NCI-H2196 treated with DMSO at 0.1 percent for 48 hours (cell line): Measurements from ENCODE around the gene CTXND1.
"Not testable (repeated sequence)": the region's sequence is repeated elsewhere in the genome, so short reads cannot be mapped to it uniquely, and the experiment has no call there.

Experiments
- DNase-seq: peaks from one replicate; lab custom pipeline; 2025; ENCODE audit not compliant: unreplicated experiment; lab: John Stamatoyannopoulos, UW

The CTXND1 gene

GRCh38 chr15:80252121-80252518 is at the start of gene CTXND1:
TSS of gene CTXND1 (minus strand) at chr15:80252213. CDS start at chr15:80201949, 50,264 bp downstream.
- DNase-seq, result no peak

DNA sequence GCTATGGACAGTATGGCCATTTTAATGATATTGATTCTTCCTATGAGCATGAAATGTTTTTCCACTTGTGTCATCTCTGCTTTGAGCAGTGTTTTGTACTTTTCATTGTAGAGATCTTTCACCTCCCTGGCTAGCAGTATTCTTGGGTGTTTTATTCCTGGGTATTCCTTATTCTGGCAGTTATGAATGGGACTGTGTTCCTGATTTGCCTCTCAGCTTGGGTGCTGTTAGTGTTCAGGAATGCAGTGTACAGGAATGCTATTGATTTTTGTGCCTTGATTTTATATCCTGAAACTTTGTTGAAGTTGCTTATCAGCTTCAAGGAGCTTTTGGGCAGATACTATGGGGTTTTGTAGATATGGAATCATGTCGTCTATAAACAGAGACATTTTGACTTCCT is 49.5 kb upstream of the CTXND1 start:
- no peak for DNase-seq

DNA sequence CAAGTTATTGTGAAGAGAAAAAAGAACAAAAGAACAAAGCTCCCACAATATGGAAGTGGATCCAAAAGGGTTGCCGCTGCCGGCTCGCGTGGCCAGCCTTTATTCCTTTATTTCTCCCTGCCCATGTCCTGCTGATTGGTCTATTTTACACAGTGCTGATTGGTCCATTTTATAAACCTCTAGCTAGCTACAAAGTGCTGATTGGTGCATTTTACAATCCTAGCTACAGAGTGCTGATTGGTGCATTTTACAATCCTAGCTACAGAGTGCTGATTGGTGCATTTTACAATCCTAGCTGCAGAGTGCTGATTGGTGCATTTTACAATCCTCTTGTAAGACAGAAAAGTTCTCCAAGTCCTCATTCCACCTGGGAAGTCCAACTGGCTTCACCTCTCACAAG is 43.8 kb upstream of the CTXND1 start:
- DNase-seq, result not testable (repeated sequence)

GRCh38 chr15:80292079-80292478 is 40.1 kb upstream of the CTXND1 start:
- DNase-seq, result no peak

DNA sequence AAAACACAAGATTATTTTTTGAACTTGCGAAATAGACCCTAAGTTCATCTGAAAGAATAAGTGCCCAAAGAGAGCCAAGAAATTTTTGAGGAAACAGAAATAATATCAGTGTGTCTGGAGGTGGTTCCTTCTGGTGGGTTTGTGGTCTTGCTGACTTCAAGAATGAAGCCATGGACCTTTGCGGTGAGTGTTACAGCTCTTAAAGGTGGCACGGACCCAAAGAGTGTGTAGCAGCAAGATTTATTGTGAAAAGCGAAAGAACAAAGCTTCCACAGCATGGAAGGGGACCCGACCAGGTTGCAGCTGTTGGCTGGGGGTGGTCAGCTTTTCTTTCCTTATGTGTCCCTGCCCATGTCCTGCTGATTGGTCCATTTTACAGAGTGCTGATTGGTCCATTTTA is 38.9 kb upstream of the CTXND1 start:
- DNase-seq, result not testable (repeated sequence)

DNA sequence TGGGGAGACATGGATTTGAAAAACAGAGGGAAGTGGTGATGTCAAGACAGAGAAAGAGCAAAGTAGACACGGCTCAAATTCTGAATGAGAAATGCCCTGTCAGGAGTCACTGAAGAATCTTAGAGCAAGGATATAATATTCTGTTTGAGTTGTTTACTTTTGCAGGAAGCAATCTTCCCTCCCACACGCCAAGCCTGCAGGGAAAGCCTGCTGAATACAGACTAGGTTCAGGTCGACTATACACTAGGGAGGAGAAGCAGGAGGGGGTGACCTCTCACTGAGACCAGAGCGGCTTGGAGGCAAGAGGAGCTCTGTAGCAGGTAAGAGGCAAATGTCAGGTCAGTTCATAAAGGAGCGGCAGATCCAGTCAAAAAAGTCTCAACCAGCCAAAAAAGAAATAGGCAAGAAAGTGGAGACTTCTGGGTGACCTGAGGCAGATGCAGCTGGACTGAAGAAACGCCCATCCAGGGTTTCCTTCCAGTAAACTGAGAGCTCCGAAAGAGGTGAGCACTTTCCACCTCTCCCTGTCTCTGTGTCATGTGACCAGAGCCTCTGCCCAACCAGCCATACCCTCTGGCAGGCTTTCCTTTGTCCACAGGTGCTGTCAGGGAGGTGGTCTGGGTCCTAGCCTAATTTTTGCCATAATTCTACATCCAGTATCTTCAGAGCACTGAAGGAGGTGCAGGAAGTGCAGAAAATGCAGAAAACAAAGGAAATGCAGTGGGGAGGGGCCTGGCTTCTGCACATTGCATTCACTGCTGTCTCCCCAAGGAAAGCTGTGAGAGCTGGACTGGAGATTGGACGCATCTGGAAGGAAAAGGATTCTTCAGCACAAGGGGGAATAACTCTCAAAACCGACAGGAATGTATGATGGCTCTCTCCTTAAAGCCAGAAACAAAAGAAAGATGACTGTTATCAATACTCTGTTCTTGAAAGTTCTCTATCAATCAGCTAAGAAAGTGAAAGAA is 37.8 kb upstream of the CTXND1 start:
- DNase-seq, result no peak

GRCh38 chr15:80288131-80288530 is 36.1 kb upstream of the CTXND1 start:
- DNase-seq, result no peak

DNA sequence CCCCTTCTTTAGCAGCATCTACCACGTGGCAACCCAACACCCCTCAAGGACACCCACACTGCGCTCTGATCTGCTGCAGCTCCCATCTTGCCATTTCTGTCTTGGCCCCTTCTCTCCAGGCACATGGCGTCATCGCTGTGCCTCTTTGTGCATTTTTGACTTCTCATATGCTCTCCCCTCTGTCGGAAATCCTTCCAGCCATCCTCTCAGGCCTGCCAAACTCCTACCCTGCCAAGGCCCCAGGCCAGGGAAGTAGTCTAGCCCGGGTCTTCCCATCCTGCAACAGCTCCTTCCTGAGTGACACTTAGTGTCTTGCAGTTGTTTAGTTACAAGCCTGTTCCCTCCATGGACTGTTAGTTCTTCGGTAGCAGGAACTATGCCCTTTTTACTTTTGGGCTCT is 34.0 kb upstream of the CTXND1 start:
- DNase-seq, result no peak

DNA sequence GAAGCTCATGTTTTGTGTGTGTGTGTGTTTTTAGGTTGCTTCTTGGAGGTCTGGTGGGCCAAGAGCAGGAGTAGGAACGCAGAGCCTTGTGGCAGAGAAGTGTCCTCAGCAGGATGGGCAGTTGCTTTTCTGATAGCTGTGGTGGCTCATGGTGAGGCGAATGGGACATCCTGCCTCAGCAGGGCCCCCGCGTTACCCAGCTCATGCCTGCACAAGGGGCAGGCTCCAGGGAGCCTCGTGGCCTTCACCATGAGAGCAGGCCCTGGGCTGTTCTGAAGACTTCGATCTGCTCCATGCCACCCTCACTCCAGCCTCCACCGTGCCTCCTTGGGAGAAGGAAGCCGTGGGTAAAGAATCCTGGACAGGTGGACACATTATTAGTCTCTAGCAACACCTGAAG is 33.4 kb upstream of the CTXND1 start:
- no peak for DNase-seq

- DNase-seq, result no peak
Observed at GRCh38 chr15:80283531-80283930, 31.5 kb upstream of the CTXND1 start.

- DNase-seq, result no peak
Observed at GRCh38 chr15:80277147-80277546, 25.1 kb upstream of the CTXND1 start.

GRCh38 chr15:80275961-80276360 is 23.9 kb upstream of the CTXND1 start:
- DNase-seq, result no peak

DNA sequence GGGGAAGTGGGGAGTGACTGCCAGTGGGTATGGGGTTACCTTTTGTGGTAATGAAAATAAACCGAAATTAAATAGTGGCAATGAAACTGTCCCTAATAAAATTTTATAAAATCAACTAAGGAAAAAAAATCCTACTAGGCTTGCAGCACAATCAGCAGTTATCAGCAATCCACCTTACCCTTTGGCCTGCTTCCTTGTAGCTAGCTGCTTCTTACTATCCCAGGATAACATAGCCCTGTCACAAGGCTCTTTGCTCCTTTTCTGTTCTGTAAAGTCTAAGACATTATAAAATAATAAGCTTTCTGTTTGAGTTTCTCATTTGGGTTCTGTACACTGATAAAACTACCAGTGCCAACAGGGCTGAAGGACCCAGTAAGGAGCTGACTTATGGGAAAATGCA is 23.0 kb upstream of the CTXND1 start:
- no peak for DNase-seq

DNA sequence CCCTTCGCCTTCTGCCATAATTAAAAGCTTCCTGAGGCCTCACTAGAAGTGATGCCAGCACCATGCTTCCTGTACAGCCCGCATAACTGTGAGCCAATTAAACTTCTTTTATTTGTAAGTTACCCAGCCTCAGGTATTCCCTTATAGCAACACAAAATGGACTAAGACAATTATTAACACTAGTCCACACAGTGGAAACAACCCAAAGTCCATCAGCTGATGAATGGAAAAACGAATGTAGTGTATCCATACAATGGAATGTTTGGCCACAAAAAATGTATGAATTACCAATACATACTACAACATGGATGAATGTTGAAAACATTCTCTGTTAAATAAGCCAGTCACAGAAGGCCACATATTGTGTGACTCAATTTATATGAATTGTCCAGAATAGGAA is 22.5 kb upstream of the CTXND1 start:
- no peak for DNase-seq

- DNase-seq, result no peak
Observed at GRCh38 chr15:80272987-80273386, 21.0 kb upstream of the CTXND1 start.

DNA sequence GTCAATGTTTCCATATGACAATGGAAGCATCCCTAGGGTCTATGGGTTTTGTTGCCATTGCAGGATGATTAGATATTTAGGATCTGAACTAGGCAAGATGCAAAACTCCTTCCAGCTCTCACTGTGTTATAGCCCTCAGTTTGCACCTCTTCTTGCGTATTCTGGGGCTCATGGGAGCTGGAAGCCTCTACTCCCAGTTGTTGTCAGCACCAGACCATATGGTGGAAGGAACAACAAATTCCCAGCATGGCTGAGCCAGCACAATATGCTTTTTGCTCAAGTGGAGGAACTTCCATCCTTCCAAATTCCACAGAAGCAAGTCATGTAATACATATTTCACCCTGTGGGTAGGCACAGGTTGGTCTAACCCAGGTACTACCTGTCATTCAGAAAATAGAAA is 18.5 kb upstream of the CTXND1 start:
- no peak for DNase-seq

DNA sequence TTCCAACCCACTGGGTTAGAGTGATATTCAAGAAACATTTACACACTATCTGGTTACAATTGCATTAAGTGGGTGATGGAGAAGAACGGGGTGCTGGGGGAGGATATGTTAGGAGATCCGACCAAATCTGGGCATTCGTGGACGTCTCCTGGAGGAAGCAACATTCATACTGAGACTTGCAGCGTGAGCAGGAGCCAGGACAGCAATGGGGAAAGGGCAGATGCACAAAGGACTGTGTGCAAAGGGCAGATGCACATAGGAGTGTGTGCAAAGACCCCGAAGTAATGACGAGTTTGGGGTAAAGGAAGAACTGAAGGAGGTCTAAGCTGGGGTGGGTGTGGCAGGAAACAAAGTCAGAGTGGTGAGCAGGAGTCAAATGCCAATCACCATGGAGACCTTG is 16.1 kb upstream of the CTXND1 start:
- no peak for DNase-seq

DNA sequence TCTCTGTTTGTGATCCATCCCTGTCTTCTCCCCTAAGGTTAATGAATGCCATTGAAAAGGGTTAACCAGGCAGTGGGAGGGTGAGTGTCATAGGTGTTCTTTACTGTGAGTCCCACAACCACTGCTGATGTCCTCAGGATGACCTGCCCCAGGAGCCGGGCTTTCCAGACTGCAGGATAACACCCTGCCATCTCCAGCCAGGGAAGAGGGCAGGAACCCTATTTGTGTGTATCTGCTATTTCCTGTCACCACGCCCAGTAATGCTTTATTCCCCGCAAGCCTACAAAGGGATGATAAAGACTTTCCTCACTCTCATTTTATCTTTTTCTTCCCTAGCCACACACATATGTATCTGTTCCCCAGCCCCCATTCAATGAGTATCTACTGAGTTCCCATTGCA is 15.6 kb upstream of the CTXND1 start:
- no peak for DNase-seq

GRCh38 chr15:80266745-80267144 is 14.7 kb upstream of the CTXND1 start:
- DNase-seq, result no peak

DNA sequence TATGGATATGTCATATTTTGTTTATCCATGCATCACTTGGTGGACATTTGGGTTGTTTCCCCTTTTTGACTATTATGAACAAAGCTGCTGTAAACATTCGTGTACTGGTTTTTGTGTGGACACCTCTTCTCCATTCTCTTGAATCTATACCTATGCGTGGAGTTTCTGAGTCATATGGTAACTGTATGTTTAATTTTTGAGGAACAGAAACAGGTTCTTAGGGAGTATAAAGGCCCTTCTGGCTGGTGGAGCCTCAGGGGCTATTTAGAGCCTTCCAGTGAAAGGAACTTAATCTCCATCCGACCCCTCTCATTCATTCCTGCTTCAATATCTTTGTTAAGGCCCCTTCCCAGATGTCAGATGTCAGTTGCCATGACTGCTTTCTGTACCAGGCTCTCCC is 14.1 kb upstream of the CTXND1 start:
- no peak for DNase-seq

DNA sequence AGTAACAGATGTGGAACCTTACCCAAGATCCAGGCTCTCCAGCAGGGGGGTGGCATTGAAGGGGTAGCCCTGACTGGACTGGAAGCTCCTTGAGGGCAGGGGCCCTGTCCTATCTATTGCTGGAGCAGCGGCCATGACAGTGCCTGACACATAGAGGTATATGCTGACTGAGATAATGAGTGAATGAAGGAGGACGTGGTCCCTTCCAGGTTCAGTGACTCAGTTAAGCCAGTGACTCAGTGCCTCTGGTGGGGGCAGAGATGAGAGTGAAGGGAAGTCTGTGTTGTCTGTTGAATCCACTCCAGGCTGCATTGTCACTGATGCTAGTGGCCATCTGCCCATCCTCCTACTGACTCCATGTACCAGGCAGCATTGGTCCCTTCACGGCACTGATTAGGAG is 13.0 kb upstream of the CTXND1 start:
- no peak for DNase-seq

DNA sequence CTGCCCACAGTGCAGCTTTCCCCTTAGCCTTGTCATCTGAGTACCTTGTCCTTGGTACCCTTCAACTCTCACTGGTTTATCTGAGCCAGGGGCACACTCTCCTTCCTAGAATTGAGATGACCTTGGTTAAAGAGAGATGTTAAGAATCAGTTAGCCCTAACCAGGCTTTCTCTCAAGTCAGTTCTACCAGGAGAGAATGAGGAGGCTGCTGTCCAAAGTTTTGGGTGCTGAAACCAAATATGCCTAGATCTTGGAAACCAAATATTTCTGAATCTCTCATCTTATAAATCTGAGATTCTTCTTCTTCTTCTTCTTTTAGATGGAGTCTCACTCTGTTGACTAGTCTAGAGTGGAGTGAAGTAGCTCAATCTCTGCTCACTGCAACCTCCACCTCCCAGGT is 12.0 kb upstream of the CTXND1 start:
- no peak for DNase-seq

- no peak for DNase-seq
Observed at GRCh38 chr15:80260551-80260950, 8.5 kb upstream of the CTXND1 start.
